Left ventricle myocardium inferior (tissue), 1 donor: Measurements from ENCODE around the gene RSPH6A. TPM values are rescaled to one million over a fixed set of nuclear protein-coding genes. Genes with fewer than 3 reads are reported as not detected.

ENCODE experiments used
- DNase-seq: peaks from one replicate; pipeline ENCODE4 v3.0.0-alpha.2; 2020
- H3K27ac ChIP-seq: fragments of 200-600 bp; replicated peaks from 2 replicates; pipeline ENCODE4 v1.8.0; 2021
- H3K27me3 ChIP-seq: fragments of 200-600 bp; 2 replicates; pipeline ENCODE4 v1.8.0; 2021; ENCODE audit warnings: low read depth
- H3K36me3 ChIP-seq: fragments of 200-600 bp; 2 replicates; pipeline ENCODE4 v1.8.0; 2021
- H3K4me1 ChIP-seq: fragments of 200-600 bp; 2 replicates; pipeline ENCODE4 v1.8.0; 2021
- H3K4me3 ChIP-seq: fragments of 200-600 bp; 2 replicates; pipeline ENCODE4 v1.8.0; 2021; ENCODE audit warnings: mild to moderate bottlenecking, moderate library complexity
- H3K9me3 ChIP-seq: fragments of 200-600 bp; replicated peaks from 2 replicates; pipeline ENCODE4 v1.8.0; 2021
- CTCF ChIP-seq: fragments of 200-600 bp; IDR thresholded peaks from 2 replicates; pipeline ENCODE4 v1.8.0; 2021; ENCODE audit warnings: antibody characterized with exemption, mild to moderate bottlenecking, borderline replicate concordance
- intact Hi-C: fragments of 100-400 bp; cut with micrococcal nuclease; formaldehyde crosslinking; loops from one replicate; pipeline ENCODE4 v1.11.0; 2022
- total RNA-seq: library from RNA; stranded (reverse); fragmentation: NEBNext Ultra II Directional; extraction: Animal tissue kit (Norgen Biotek cat#: 25700); gene quantifications from one replicate; pipeline ENCODE4 v1.2.1, GENCODE V29; 2021
- donor health status: DM: no; HTN: yes; CAD: no; lungs with severe emphysema.

Gene RSPH6A
- total RNA-seq, 1 donor from 2014 or later, result not detected

GRCh38 chr19:45794627-45795026, 20.5 kb downstream of the RSPH6A start:
- no peaks in the 10 kb centered on the region for H3K27me3 ChIP-seq
- intact Hi-C loops, result no loop called here

GRCh38 chr19:45793876-45794275, 21.2 kb downstream of the RSPH6A start:
- no peak overlapping the region for H3K4me3 ChIP-seq
- no peaks in the 10 kb centered on the region for H3K9me3 ChIP-seq
- H3K27ac ChIP-seq, result no peak overlapping the region
- intact Hi-C loops, result no loop called here
- H3K36me3 ChIP-seq, result peaks cover 21% of the 10 kb centered on the region
- no peaks in the 10 kb centered on the region for H3K27me3 ChIP-seq
- peaks cover 39% of the 10 kb centered on the region for H3K4me1 ChIP-seq
- TF ChIP-seq CTCF, result no peak
- no peak for DNase-seq

More at GRCh38 chr19:45794627-45795026, 20.5 kb downstream of the RSPH6A start:
- TF ChIP-seq CTCF, result no peak
- peaks cover 13% of the 10 kb centered on the region for H3K36me3 ChIP-seq
- peaks cover 39% of the 10 kb centered on the region for H3K4me1 ChIP-seq
- no peaks in the 10 kb centered on the region for H3K9me3 ChIP-seq
- H3K27ac ChIP-seq, result no peak overlapping the region
- DNase-seq, result no peak
- no peak overlapping the region for H3K4me3 ChIP-seq

GRCh38 chr19:45793178-45793564, 21.9 kb downstream of the RSPH6A start:
- H3K9me3 ChIP-seq, result no peaks in the 10 kb centered on the region
- DNase-seq, result no peak
- H3K4me3 ChIP-seq, result peak overlapping the region; percentile 80
- peak overlapping the region; percentile 92 for H3K27ac ChIP-seq
- intact Hi-C loops, result no loop called here
- no peaks in the 10 kb centered on the region for H3K27me3 ChIP-seq
- peaks cover 28% of the 10 kb centered on the region for H3K36me3 ChIP-seq
- peaks cover 41% of the 10 kb centered on the region for H3K4me1 ChIP-seq
- TF ChIP-seq CTCF, result no peak

GRCh38 chr19:45792470-45793177, 22.5 kb downstream of the RSPH6A start, which contains the start of gene DMWD:
TSS of gene DMWD (minus strand) at chr19:45792845. CDS start at chr19:45792756, 89 bp downstream.
- intact Hi-C loops, result no loop called here

GRCh38 chr19:45791744-45792469, 23.2 kb downstream of the RSPH6A start:
- H3K36me3 ChIP-seq, result peaks cover 34% of the 10 kb centered on the region
- H3K27me3 ChIP-seq, result no peaks in the 10 kb centered on the region
- intact Hi-C loops, result no loop called here
- no peak for TF ChIP-seq CTCF
- peak overlapping the region; percentile 80 for H3K4me3 ChIP-seq
- no peak for DNase-seq
- H3K9me3 ChIP-seq, result no peaks in the 10 kb centered on the region
- H3K4me1 ChIP-seq, result peaks cover 49% of the 10 kb centered on the region
- peak overlapping the region; percentile 92 for H3K27ac ChIP-seq

More at GRCh38 chr19:45792470-45793177, 22.5 kb downstream of the RSPH6A start, which contains the start of gene DMWD:
- H3K27ac ChIP-seq, result peak within 1 kb of the TSS; percentile 92
- H3K9me3 ChIP-seq, result no peaks in the 10 kb centered on the region
- peaks cover 32% of the 10 kb centered on the region for H3K36me3 ChIP-seq
- no peak for TF ChIP-seq CTCF
- H3K4me3 ChIP-seq, result peak within 1 kb of the TSS; percentile 80
- DNase-seq, result peak; percentile 100
- peaks cover 47% of the 10 kb centered on the region for H3K4me1 ChIP-seq
- H3K27me3 ChIP-seq, result no peaks in the 10 kb centered on the region
